Thyroid gland (tissue), 4 donors: ENCODE results near the gene PSD2.

Source experiments
- CTCF ChIP-seq, 6 experiments: fragments of 200-600 bp in 3 of 6; fragments of 450-650 bp in 3 of 6; sonication (generic) in 3 of 6; IDR thresholded peaks; one replicate each; pipeline ENCODE4 v1.5.1; 2016 to 2019; ENCODE audit warnings: antibody characterized with exemption in 6 of 6, mild to moderate bottlenecking in 2 of 6, inconsistent platforms in 1 of 6, moderate library complexity in 1 of 6
- POLR2A ChIP-seq, 2 donors: fragments of 450-650 bp; IDR thresholded peaks; one replicate each; pipeline ENCODE4 v1.6.1; 2017; ENCODE audit warnings: antibody characterized with exemption in 2 of 2, mild to moderate bottlenecking in 2 of 2, moderate library complexity in 1 of 2

- TF ChIP-seq CTCF (IDR thresholded peaks at IDR 0.05) (no peak), POLR2A (IDR thresholded peaks at IDR 0.05) (no peak)
Observed at GRCh38 chr5:139856714-139857113, 61.1 kb downstream of the PSD2 start.
